ENCODE measurements around the gene DCN. TPM values are rescaled to one million over a fixed set of nuclear protein-coding genes. Genes with fewer than 3 reads are reported as not detected.
A peak's percentile ranks its signal among the peaks of the same experiment; 100 is the strongest.
"Not testable (repeated sequence)": the region's sequence is repeated elsewhere in the genome, so short reads cannot be mapped to it uniquely, and the experiment has no call there.

DCN gene
- polyA plus RNA-seq (ENCODE audit: insufficient read depth in 1 of 5, insufficient read length in 5 of 5, low replicate concordance in 1 of 5), result 1,000 to 10,000 TPM; 1,637 to 2,288 (median 1,997) TPM
- long read RNA-seq, donor 1, full-length matches to known transcripts, result 418 of 708 reads
- long read RNA-seq, donor 1, partial matches to known transcripts, result 284 of 708 reads
- long read RNA-seq, donor 1, other reads (novel, unspliced or antisense), result 6 of 708 reads
- long read RNA-seq, donor 2, full-length matches to known transcripts, result 367 of 504 reads
- long read RNA-seq, donor 2, partial matches to known transcripts, result 126 of 504 reads
- long read RNA-seq, donor 2, other reads (novel, unspliced or antisense), result 11 of 504 reads
- long read RNA-seq, donor 3, full-length matches to known transcripts, result 281 of 468 reads
- long read RNA-seq, donor 3, partial matches to known transcripts, result 187 of 468 reads
- long read RNA-seq, donor 3, other reads (novel, unspliced or antisense), result 0 of 468 reads
- long read RNA-seq, donor 4, full-length matches to known transcripts, result 249 of 399 reads
- long read RNA-seq, donor 4, partial matches to known transcripts, result 150 of 399 reads
- long read RNA-seq, donor 4, other reads (novel, unspliced or antisense), result 0 of 399 reads
- long read RNA-seq, donor 5, full-length matches to known transcripts, result 570 of 877 reads
- long read RNA-seq, donor 5, partial matches to known transcripts, result 299 of 877 reads
- long read RNA-seq, donor 5, other reads (novel, unspliced or antisense), result 8 of 877 reads
- long read RNA-seq, donor 6, full-length matches to known transcripts, result 487 of 883 reads
- long read RNA-seq, donor 6, partial matches to known transcripts, result 396 of 883 reads
- long read RNA-seq, donor 6, other reads (novel, unspliced or antisense), result 0 of 883 reads
- long read RNA-seq, donor 7, full-length matches to known transcripts, result 361 of 473 reads
- long read RNA-seq, donor 7, partial matches to known transcripts, result 112 of 473 reads
- long read RNA-seq, donor 7, other reads (novel, unspliced or antisense), result 0 of 473 reads
- long read RNA-seq, donor 8, full-length matches to known transcripts, result 178 of 247 reads
- long read RNA-seq, donor 8, partial matches to known transcripts, result 69 of 247 reads
- long read RNA-seq, donor 8, other reads (novel, unspliced or antisense), result 0 of 247 reads

DNA sequence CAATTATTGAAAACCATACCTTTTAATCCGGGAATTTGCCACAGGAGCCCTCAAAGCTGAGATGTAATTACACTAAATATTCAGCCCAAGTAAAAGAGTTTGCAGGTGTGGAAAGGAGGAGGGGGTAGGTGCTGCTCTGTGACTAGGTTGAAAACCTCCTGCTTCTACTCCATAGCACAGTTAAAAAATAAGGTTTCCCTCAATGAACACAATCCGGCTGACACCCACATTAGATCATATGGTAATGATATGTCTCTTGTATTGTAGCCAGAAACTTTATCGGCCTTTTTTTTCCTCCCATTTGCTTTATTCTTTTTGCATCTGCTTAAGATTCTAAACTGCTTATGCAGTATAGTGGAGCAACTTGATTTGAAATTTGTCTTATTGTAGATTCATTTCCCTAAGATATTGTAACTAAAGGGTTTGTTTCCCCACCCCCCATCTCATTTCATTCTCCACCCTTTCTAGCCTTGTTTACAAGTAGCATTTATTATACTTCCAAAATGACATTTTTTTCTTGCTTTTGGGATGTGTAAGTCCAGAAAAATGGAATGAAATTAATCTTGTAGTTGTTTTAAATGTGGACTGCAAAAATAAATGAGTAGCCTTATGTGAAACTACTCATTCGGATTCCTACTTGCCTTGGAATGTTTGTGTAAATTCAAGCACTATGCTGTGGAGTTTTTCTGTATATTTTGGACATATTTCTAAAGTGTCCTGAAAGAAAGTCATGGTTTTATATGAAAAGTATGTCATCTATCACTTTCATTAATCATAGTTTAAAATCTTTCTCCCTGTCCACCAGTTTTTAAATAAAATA is at the start of gene DCN:
DCN (minus strand) TSS at position 182 of the 820 bp plus-strand sequence. CDS start 4,265 bp downstream, outside the sequence.
- peak; percentile 80 to 86 for DNase-seq

DNA sequence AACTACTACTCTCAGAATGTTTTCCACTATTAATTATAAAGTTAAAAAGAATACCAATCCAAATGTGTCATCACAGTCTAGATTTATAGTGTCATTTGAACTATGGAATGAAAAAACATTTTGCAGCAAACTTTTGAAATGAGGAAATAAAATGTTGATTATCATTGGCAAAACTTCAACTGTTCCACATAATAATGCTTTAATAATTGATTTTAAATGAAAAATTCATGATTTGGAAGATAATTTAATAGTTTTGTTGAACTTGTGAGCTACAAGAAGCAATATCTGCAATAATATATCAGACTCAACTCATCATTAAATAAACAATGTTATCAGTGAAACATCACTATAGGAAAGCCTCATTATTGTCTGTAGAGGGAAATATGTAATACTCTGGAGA is 48.2 kb upstream of the DCN start:
- peak; percentile 76 to 79 for DNase-seq

DNA sequence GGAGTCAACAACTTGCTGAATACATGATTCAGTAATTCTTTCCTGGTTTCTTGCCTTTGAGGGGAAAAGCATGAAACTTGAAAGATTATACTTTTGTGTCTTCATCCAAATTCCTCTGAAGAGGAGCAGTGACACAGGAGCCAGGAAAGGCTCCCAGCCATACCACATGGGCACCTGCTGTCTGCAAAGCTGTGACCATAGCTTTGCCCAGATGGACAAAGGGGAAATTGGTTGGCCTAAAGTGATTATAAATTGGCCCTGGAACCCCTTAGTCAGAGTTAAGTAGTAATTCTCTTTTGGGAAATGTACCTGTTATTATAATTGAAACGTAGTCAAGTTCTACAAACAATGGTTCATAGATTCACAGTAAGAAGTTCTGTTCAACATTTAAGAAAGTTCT is 44.3 kb upstream of the DCN start:
- DNase-seq, result no peak

DNA sequence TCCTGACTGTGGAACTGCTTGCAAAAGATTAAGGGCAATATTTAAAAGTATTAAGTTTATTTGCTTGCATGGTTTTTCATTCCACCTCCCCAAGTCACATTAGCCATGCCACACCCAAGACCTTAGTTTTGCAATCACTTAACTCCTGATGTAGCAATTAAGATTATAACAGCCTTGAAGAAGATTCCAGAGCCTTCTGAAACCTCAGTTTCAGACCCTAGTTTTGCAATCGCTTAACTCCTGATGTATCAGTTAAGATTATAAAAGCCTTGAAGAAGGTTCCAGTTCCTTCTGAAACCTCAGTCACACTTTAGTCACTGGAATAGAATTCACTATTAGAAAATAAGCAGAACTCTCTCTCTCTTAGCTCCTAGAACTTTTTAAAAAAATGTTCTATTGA is 42.7 kb upstream of the DCN start:
- DNase-seq, result no peak

DNA sequence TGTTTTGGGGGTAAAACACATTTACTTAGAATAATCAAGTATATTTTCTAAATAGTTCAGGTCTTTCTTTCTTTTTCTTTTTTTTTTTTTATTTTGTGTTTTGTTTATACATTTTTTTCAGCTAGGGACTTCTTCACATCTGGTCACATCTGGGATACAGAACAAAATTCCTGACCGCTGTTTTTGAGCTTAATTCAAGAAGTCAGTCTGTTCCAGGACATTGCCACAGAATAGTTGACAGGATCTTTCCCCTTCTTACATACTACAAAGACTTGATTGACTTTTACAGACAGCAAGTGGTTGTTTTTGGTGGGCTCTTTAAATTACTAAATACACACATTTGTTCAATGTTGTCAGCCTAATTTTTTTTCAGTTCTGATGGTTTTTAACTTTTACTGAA is 41.8 kb upstream of the DCN start:
- no peak for DNase-seq

DNA sequence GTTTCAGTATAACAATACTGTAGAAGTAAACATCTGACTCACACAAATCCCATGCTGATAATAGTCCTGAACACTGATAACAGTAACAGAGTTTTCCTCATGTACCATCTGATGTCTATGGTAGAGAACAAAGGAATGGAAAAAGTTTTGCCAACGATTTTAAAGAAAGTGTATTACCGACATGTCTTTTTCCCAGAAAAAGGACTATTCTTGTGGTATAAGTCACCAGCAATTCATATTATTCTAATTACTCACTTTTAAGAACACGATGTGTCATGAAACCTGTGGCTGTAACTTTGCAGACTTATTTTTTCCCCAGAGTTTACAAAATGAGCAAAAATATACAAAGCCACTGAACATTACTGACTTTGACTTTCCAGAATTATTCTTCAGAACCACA is 40.1 kb upstream of the DCN start:
- DNase-seq, result no peak

GRCh38 chr12:91219919-91220318 is 37.3 kb upstream of the DCN start:
- no peak for DNase-seq

- DNase-seq, result no peak
Measured at GRCh38 chr12:91219511-91219910, 36.9 kb upstream of the DCN start.

- no peak for DNase-seq
Measured at GRCh38 chr12:91216871-91217270, 34.3 kb upstream of the DCN start.

GRCh38 chr12:91215940-91216454 is 33.4 kb upstream of the DCN start:
- no peak for DNase-seq

DNA sequence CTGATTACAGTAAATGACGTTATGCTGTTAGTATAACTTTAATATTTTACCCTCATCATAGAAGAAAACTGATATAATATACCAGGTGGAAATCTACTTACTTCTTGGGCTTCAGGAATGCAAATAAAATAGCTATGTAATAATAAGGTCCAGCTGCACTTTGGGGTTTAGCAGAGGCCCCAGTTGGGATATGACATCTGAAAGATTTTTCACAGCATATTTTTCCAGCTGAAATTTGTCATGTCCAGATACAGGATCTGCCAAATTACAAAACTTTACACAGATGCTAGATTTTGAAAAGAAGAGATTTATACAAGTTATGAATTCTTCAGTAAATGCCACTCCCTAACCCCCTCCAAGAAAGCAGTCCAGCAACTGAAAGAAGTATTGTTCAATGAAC is 29.2 kb upstream of the DCN start:
- peak in 1 of 2 donors; percentile 51 for DNase-seq

- no peak for DNase-seq
Measured at GRCh38 chr12:91210618-91211017, 28.0 kb upstream of the DCN start.

DNA sequence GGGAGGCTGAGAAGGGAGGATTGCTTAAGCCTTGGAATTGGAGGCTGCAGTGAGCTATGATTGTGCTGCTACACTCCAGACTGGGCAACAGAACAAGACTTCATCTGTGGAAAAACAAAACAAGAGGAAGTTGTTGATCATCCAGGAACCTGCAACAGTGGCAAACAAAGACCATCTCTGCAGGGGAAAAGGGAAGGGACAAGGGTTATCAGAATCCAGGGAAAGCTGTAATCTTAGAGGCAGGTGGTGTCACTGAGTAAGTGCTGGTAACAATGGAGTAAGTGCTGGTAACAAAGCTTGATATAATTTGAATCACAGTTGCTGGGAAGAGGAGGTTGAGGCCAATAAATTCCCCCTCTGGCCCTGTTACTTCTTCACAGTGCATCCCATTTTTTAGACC is 27.5 kb upstream of the DCN start:
- no peak for DNase-seq

DNA sequence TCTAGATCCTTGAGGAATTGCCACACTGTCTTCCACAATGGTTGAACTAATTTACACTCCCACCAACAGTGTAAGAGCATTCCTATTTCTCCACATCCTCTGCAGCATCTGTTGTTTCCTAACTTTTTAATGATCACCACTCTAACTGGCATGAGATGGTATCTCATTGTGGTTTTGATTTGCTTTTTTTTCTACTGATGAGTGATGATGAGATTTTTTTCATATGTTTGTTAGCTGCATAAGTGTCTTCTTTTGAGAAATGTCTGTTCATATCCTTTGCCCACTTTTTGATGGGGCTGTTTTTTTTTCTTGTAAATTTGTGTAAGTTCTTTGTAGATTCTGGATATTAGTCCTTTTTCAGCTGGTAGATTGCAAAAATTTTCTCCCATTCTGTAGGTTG is 24.7 kb upstream of the DCN start:
- not testable (repeated sequence) for DNase-seq

- no peak for DNase-seq
Measured at GRCh38 chr12:91205811-91206210, 23.2 kb upstream of the DCN start.

GRCh38 chr12:91204421-91204820 is 21.8 kb upstream of the DCN start:
- DNase-seq, result no peak

DNA sequence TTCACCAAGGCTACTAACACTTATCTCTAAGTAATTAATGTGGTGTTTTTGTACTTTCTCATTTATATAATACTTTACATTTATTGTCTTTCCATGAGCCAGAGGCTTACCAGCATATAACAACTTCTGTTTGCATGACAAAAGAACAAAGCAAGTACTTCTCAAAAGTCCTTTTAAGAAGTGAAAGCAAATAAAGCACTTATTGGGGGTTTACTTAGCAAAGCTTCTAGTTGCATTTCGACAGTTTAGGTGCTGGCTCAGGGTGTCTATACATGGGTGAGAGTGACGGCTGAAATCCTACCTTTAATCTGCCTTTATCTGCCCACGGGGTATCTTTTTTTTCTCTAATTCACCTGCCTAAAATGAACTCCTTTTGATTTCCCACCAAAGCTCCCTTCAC is 21.0 kb upstream of the DCN start:
- DNase-seq, result no peak

DNA sequence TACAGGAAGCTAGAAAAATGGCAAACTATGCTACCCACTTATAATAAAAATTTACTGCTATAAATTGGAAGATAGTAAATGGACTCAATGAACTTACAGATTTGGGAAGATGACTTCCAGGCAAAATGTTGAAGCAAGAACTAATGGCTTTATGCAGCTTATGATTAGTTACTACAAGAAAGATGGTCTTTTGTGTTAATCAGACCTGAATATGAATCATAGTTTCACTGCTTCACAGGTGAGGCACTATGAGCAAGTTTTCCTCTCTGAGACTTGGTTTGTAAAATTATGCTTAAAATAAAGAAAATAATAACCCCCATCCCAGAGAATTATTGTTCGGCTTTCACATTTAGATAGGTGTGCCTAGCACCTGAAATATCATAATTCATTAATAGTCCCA is 19.8 kb upstream of the DCN start:
- DNase-seq, result no peak

DNA sequence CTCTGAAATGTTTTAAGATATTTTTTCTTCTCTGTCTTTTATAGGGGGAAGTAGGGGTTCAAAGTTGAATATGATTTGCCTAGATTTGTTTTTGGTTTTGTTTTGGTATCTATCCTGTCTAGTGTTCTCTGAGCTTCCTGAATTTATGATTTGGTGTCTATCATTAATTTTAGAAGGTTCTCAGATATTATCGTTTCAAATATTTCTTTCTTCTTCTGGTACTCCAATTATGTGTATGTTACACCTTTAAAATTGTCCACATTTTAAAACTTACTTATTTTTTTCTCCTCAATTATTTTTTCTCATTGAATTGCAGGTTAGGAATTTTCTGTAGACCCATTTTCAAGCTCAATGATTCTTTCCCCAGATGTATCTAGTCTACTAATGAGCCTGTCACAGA is 13.8 kb upstream of the DCN start:
- DNase-seq, result no peak

DNA sequence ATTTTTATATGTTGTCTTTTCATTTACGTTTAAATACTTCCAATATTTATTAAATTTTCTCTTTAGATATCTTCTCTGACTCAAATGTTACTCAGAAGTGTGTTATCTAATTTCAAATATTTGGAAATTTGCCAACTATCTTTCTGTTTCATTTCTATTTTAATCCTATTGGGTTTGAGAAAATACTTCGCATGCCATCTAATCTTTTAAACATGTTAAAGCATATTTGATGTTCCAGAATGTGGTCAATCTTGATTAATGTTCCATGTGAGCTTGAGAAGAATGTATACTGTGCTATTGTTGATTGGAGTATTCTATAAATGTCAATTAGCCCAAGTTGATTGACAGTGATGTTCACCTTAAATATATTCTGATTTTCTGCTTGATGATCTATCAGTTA is 11.9 kb upstream of the DCN start:
- no peak for DNase-seq

GRCh38 chr12:91191513-91192111 is 9.0 kb upstream of the DCN start:
- no peak for DNase-seq
